SK-N-SH treated with all-trans-retinoic acid at 6 μM for 48 hours (cell line): ENCODE data around the gene ADARB2.

ENCODE experiments used
- ARNTL ChIP-seq: fragments of 450-650 bp; formaldehyde crosslinking; IDR thresholded peaks from 2 replicates; pipeline ENCODE4 v1.5.0; 2020; ENCODE audit warnings: low read depth, mild to moderate bottlenecking, moderate library complexity, borderline replicate concordance
- CREB5 ChIP-seq: fragments of 250-450 bp; sonication (Bioruptor Pico); IDR thresholded peaks from 2 replicates; pipeline ENCODE4 v1.5.1; 2020; ENCODE audit warnings: low read depth, mild to moderate bottlenecking, moderate library complexity
- ESRRG ChIP-seq: fragments of 250-450 bp; sonication (Bioruptor Pico); IDR thresholded peaks from 2 replicates; pipeline ENCODE4 v1.6.1; 2021; ENCODE audit warnings: mild to moderate bottlenecking
- GLIS3 ChIP-seq: fragments of 250-450 bp; sonication (Bioruptor Pico); IDR thresholded peaks from 2 replicates; pipeline ENCODE4 v1.5.0; 2020; ENCODE audit warnings: mild to moderate bottlenecking, moderate library complexity
- ISL1 ChIP-seq: fragments of 250-450 bp; sonication (Bioruptor Pico); IDR thresholded peaks from 2 replicates; pipeline ENCODE4 v2.1.2; 2022; ENCODE audit warnings: mild to moderate bottlenecking, moderate library complexity
- OSR1 ChIP-seq: fragments of 250-450 bp; sonication (Bioruptor Pico); IDR thresholded peaks from 2 replicates; pipeline ENCODE4 v1.8.0; 2022; ENCODE audit warnings: moderate library complexity, mild to moderate bottlenecking, inconsistent platforms
- PATZ1 ChIP-seq: fragments of 250-450 bp; sonication (Bioruptor Pico); IDR thresholded peaks from 2 replicates; pipeline ENCODE4 v1.8.0; 2020; ENCODE audit warnings: mild to moderate bottlenecking, moderate library complexity, borderline replicate concordance
- POU6F1 ChIP-seq: fragments of 250-450 bp; sonication (Bioruptor Pico); IDR thresholded peaks from 2 replicates; pipeline ENCODE4 v1.8.0; 2021; ENCODE audit warnings: low read depth, mild to moderate bottlenecking, moderate library complexity, borderline replicate concordance
- PPARA ChIP-seq: fragments of 250-450 bp; sonication (Bioruptor Pico); IDR thresholded peaks from 2 replicates; pipeline ENCODE4 v1.5.0; 2020; ENCODE audit warnings: mild to moderate bottlenecking, borderline replicate concordance
- RARB ChIP-seq: fragments of 250-450 bp; sonication (Bioruptor Pico); IDR thresholded peaks from 2 replicates; pipeline ENCODE4 v1.8.0; 2021; ENCODE audit warnings: mild to moderate bottlenecking, moderate library complexity
- SNAI2 ChIP-seq: fragments of 250-450 bp; sonication (Bioruptor Pico); IDR thresholded peaks from 2 replicates; pipeline ENCODE4 v1.5.0; 2020; ENCODE audit warnings: mild to moderate bottlenecking, moderate library complexity
- TSHZ2 ChIP-seq: fragments of 250-450 bp; sonication (Bioruptor Pico); IDR thresholded peaks from 2 replicates; pipeline ENCODE4 v1.5.0; 2020; ENCODE audit warnings: mild to moderate bottlenecking, moderate library complexity
- ZFP3 ChIP-seq: fragments of 250-450 bp; sonication (Bioruptor Pico); IDR thresholded peaks from 2 replicates; pipeline ENCODE4 v1.5.0; 2020; ENCODE audit warnings: mild to moderate bottlenecking, moderate library complexity
- ZFP30 ChIP-seq: fragments of 450-650 bp; formaldehyde crosslinking; IDR thresholded peaks from 2 replicates; pipeline ENCODE4 v1.5.0; 2022; ENCODE audit warnings: mild to moderate bottlenecking, moderate library complexity

GRCh38 chr10:1657479-1657878 lies 79.8 kb downstream of the ADARB2 start:
- TF ChIP-seq GLIS3, result no peak
- no peak for TF ChIP-seq PATZ1
- no peak for TF ChIP-seq ZFP30 (CRISPR knock-in tag)
- TF ChIP-seq SNAI2 (CRISPR knock-in tag), result no peak
- TF ChIP-seq ZFP3 (CRISPR knock-in tag), result no peak
- no peak for TF ChIP-seq ESRRG (CRISPR knock-in tag)
- TF ChIP-seq CREB5 (CRISPR knock-in tag), result no peak
- no peak for TF ChIP-seq ISL1 (CRISPR knock-in tag)
- TF ChIP-seq PPARA (CRISPR knock-in tag), result no peak
- no peak for TF ChIP-seq RARB
- TF ChIP-seq OSR1 (CRISPR knock-in tag), result no peak
- no peak for TF ChIP-seq POU6F1 (CRISPR knock-in tag)
- no peak for TF ChIP-seq ARNTL (CRISPR knock-in tag)
- TF ChIP-seq TSHZ2 (CRISPR knock-in tag), result no peak
